Adrenal gland (tissue), 5 donors: ENCODE results near the gene NHSL2.

ENCODE experiments used
- POLR2A ChIP-seq, 2 donors: fragments of 450-650 bp; IDR thresholded peaks; one replicate each; pipeline ENCODE4 v1.6.1; 2017; ENCODE audit warnings: antibody characterized with exemption in 2 of 2, mild to moderate bottlenecking in 2 of 2, moderate library complexity in 1 of 2
- TF ChIP-seq, protein P1 (sequence below), 6 experiments: fragments of 450-650 bp in 4 of 6; fragments of 200-600 bp in 2 of 6; sonication (generic) in 1 of 6; IDR thresholded peaks; 1 replicate in 5 of 6; 2 replicates in 1 of 6; pipeline versions ENCODE4 v1.5.1 to v1.8.0; 2016 to 2021; ENCODE audit warnings: antibody characterized with exemption in 6 of 6, mild to moderate bottlenecking in 2 of 6, moderate library complexity in 1 of 6
- donor health status: DM: no; HTN: no; CAD: no.

DNA sequence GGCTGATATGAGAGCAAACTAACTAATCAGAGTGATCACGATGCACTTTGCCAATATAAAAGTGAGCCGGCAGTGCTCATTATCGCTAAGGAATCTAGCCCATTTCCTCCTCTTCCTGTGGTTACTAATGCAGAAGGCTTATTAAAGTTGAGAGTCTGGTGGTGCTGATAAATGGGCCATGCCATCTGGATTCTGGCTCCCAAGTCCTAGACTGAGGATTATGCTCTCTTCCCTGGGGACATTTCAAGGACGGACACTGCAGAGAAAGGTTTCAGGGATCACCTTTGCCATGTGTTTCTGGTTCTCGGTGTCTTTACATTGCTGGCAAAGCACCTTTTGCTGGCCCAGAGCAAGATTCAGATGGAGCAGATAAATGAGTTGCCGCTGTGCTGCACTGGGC lies 135.8 kb downstream of the NHSL2 start:
- TF ChIP-seq, protein P1, sequence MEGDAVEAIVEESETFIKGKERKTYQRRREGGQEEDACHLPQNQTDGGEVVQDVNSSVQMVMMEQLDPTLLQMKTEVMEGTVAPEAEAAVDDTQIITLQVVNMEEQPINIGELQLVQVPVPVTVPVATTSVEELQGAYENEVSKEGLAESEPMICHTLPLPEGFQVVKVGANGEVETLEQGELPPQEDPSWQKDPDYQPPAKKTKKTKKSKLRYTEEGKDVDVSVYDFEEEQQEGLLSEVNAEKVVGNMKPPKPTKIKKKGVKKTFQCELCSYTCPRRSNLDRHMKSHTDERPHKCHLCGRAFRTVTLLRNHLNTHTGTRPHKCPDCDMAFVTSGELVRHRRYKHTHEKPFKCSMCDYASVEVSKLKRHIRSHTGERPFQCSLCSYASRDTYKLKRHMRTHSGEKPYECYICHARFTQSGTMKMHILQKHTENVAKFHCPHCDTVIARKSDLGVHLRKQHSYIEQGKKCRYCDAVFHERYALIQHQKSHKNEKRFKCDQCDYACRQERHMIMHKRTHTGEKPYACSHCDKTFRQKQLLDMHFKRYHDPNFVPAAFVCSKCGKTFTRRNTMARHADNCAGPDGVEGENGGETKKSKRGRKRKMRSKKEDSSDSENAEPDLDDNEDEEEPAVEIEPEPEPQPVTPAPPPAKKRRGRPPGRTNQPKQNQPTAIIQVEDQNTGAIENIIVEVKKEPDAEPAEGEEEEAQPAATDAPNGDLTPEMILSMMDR (IDR thresholded peaks at IDR 0.05) = no peak
- no peak for TF ChIP-seq POLR2A (IDR thresholded peaks at IDR 0.05)
